ENCODE measurements around the gene TJP3.

GRCh38 chr19:3672575-3672948 lies 35.6 kb upstream of the TJP3 start:
- TF ChIP-seq CTCF (IDR thresholded peaks at IDR 0.05), result no peak
- TF ChIP-seq POLR2AphosphoS5 (IDR thresholded peaks at IDR 0.05), result no peak
